Activated T-cell treated with anti-CD3 and anti-CD28 coated beads for 24 hours (primary cell): ENCODE data around the gene FAM114A2.
A peak's percentile ranks its signal among the peaks of the same experiment; 100 is the strongest.

Experiments used
- DNase-seq: peaks from one replicate; pipeline ENCODE4 v3.0.0-alpha.2; 2020; ENCODE audit warnings: low read depth

FAM114A2 gene

GRCh38 chr5:153983885-153984284, 54.8 kb downstream of the FAM114A2 start:
- DNase-seq: no peak

DNA sequence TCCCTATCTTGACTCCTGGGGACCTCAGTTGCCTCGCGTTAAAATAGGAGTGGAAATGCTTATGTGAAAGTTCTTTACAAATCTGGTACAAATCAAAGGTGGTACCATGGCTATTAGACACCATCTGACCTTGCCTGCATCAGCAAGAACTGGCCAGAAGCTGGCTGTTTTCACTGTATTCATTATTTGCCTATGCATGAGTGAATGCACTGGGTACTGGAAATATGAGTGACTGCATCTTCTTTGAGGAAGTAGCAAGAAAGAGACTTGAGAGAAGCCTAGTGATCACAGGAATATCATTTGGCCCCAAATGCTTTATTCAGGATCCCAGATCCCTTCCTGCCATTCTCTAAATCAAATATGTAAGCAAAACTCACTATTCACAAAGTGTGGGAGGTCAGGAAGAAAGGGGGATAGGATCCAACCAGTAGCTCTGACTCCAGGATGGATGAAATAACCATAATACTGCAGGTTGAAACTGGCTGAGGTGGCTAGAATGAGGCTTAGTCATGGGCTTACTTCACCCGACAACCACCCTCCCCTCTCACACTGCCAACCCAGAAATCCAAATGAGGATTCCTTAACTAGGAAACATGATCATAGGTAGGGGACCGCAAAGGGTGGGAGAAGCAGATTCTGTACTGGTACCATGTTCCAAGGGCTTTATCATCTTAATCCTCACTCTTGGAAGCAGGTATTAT, 56.7 kb downstream of the FAM114A2 start:
- no peak for DNase-seq

DNA sequence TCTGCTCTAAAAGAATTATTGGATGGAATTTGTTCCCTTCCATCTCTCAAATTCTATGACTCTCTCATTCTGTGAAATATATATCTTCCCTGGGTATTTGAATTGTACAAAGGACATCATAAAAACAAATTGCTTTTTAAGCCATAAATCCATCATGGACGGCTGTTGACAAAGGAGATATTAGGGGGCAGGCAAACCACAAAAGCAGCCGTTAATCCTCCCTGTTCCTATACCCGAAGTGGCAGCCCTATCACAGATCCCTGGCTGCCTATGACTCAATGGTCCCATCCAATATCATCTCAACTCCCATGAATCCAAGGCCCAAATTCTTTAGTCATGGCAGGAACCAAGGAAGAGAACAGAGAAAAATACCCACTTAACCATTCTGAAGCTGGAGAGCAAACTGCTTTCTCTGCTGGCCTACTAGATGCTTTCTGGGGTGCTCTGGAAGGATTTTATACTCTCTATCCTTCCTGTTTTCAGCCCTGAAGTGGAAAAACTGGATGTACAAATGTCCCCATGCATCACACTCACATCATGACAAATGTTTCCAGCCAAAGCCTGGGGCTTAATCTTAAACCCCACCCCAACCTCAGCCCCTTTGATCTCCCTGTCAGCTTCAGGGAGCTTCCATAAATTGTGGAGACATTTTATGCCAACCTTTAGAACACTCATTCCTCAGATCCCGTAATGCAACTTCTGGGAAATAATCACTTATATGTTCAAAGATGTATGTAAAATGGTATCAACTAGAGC, 59.5 kb downstream of the FAM114A2 start:
- DNase-seq: no peak

GRCh38 chr5:153974813-153975163, 63.9 kb downstream of the FAM114A2 start:
- DNase-seq: no peak

DNA sequence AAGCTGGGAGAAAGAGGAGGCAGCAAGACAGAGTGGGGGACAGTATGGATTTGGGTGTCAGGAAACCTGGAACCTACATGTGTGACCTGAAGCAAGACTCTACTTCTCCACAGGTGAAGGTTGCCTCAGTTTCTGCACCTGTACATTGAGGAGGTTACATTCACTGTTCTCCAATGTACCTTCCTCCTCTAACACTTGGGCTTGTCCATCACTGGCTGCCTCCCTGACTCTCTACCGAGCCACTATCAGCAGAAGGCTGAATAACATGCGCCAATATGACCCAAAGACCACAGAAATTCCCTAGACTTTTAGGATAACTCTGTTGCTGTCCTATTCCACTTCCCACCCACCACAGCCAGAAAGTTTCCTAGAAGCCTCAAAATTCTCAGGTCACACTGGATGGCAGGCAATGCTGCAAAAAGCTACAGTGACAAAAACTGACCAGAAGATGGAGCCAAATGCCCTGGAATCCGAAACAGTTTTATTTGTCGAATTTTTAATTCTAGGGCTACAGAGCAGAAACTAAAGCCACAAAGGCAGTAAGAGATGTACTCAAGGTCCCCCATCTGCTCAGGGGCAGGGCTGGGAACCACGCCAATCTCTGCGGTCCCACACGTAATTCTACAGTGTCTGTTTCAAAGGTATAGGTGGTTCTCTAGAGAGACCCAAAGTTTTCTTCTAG, 64.4 kb downstream of the FAM114A2 start:
- DNase-seq: peak; percentile 20

DNA sequence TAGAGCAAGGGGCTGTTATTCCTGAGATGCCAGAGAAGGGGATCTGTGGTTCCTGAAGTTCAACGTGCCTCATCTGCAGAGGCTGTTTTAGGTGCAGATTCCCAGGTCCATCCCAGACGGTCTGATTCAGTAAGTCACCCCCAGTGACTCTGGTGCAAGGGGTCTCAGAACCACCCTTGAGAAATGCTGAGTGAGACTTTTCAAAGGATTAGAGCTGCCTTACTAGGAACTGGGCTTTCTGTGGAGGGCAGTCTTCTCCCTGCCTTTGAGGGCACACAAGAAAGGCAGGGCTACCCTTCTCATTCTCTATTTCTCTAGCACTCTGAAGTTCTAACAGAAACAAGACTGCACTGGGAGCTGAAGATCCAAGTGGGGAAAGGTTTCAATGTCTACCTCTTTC, 66.5 kb downstream of the FAM114A2 start:
- DNase-seq: no peak

DNA sequence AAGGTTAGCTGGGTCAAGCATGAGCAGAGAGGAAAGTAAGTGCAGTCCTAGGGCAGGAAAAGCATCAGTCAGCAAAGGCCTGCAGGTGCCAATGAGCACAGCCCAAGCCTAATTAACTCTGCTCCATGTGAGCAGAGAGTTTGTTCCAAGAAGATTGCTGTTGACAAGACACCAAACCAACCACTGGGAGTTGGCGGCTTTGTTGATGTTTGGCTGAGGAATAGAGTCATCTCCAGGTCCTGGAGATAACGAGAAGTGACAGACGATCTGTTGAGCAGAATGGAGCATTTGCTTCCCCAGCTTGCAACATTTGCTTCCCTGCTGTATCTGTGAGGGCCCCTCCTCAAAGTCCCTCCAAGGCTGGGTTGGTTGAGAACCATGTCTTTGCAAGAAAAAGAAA, 68.2 kb downstream of the FAM114A2 start:
- no peak for DNase-seq

DNA sequence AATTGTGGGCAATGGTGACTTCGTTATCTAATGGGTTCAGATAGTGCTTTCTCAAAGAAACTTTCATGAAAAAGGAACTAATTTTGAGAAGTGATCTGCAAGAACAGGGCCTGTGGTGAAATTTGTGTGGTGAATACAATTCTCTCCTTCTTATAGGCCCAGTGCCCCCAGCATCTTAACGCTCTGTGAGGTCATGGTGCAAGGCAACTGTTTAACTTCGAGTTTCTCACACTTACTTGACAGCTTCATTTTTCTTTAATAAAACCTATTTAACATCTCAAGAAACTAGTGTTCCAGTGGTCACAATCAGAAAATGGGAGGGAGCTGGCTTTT, 69.2 kb downstream of the FAM114A2 start:
- no peak for DNase-seq

- no peak for DNase-seq
These were observed 69.7 kb downstream of the FAM114A2 start for GRCh38 chr5:153968761-153969562.

GRCh38 chr5:153964880-153965645, 73.6 kb downstream of the FAM114A2 start:
- DNase-seq: peak; percentile 25

DNA sequence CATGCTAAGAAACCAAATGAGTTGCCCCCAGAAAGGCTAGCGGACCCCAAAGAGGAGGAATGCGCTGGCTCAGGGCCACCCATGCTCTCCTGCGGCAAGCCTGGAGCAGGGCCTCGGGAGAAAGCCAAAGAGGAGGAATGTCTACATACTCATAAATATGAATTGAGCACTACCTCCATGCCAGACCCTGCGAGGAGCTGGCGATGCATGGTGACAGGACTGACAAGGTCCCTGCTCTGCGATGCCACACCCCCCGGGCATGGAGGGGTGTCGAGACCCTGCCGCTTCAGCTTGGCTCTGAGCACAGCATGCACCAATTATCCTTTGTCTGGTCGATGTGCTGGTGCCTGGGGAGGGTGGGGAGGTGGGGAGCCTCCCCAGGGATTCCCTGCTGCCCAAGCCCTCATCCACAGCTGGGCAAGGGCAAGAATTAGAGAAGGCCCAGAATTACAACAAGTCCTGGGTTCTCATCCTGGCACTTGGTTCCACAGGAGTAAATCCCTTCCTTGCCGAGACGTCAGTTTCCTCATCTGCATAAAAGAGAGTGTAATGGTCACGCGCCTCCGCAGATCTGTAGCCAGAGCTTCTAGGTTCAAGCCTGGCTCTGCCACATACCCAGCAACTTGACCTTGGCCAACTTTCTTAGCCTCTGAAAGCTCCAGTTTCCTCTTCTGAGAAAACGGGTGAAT, 74.4 kb downstream of the FAM114A2 start:
- no peak for DNase-seq

GRCh38 chr5:153960269-153961215, 78.2 kb downstream of the FAM114A2 start:
- DNase-seq: peak; percentile 4

DNA sequence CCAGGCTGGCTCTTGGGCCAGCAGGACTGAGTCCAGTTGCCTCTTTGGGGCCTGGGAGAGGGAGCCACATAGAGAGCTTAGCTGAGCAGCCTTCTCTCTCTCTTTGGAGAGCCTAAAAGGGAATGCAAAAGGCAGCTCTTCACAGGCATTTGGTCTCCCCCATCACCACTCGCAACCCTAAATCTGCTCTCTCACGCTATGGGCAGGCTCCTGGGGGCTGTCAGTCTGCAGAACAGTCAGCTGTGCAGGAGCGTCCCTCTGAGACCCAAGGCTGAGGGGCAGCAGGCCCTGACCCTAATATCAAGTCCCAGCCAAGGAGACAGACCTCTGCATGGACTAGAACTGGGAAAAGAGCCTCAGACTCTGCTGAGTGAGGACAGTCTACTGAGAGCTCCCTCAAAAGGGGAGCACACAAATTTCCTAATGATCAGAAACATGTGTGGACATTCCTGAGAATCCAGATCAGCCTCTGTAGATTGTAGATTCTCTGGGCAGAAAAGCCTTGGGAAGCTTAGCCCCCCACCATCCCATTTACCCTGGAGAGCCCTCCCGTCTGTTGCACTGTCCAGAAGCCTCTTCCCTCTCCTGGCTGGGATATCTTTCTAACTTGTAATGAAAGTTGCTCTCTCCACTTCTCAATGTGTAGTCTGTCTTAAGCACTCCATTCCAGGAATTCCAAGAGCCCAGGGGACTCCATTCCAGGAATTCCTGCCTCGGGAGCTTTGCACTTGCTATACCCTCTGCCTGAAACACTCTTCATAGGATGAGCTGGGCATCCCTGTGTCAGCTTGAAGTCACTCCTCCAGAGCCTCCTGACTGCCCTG, 79.4 kb downstream of the FAM114A2 start:
- no peak for DNase-seq

- DNase-seq: no peak
These were observed 81.5 kb downstream of the FAM114A2 start for GRCh38 chr5:153957205-153957604.

- DNase-seq: no peak
These were observed 85.3 kb downstream of the FAM114A2 start for GRCh38 chr5:153953411-153953810.

- DNase-seq: no peak
These were observed 85.8 kb downstream of the FAM114A2 start for GRCh38 chr5:153952893-153953292.

DNA sequence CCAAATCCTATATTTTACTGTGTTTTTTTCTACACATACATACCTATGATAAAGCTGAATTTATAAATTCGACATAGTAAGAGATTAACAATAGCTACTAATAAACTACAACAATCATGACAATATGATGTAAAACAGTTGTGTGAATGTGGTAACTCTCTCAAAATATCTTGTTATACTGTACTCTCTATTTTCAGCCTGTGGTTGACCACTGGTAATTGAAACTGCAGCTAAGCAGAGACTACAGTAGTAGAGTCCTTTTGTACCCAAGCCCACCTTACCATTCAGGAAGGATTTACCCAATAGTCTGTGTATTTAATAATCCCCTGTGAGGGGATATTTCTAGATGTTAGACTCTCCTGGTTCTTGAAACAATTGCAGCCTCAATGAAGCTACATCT, 86.7 kb downstream of the FAM114A2 start:
- DNase-seq: no peak

DNA sequence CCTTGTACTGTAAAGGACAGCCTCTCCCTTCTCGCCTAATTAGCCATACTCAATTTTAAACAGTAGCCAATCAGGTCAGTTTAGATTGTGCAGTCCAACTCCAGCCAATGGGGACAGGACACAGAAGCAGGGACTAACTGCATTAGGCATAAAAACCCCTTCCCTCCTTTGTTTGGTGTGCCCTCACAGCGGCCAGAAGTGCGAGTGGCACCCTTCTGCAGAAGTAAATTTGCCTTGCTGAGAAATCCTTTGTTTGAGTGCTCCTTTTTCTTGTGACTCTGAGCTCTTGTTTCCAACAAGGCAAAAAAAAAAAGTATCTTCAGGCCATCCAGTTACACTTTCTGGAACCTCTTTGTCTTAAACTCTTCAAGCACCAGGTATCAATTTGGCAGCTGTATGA, 97.4 kb downstream of the FAM114A2 start:
- no peak for DNase-seq
